HCT116 (cell line): ENCODE measurements around the gene C16orf74. TPM values are rescaled to one million over a fixed set of nuclear protein-coding genes. Genes with fewer than 3 reads are reported as not detected.

Source experiments
- ATAC-seq: fragments of 200-7000 bp; cut with Tn5 transposase; 2 replicates; pipeline ENCODE4 v1.9.1; 2020; ENCODE audit warnings: mild to moderate bottlenecking, moderate library complexity
- BruUV-seq: library from RNA; stranded (reverse); fragments of 400-500 nt; replicated peaks from 2 replicates; lab custom pipeline; 2021; lab: Mats Ljungman, UMichigan
- CTCF ChIA-PET: fragments of 300-600 bp; sonication (Branson Sonifier 250); formaldehyde crosslinking; loops from one replicate; lab custom pipeline; 2021; ENCODE audit warnings: antibody characterized with exemption; lab: Charles Lee
- POLR2A ChIA-PET: fragments of 300-600, 350-600 bp; sonication (Branson Sonifier 250); formaldehyde crosslinking; loops from one replicate; lab custom pipeline; 2021; ENCODE audit warnings: antibody characterized with exemption; lab: Charles Lee
- RAD21 ChIA-PET, 2 experiments: fragments of 300-600 bp; sonication (Branson Sonifier 250); formaldehyde crosslinking; loops; one replicate each; lab custom pipeline; 2023; ENCODE audit warnings: low total read pairs in 2 of 2; ENCODE audit not compliant: uncharacterized antibody in 2 of 2, unreplicated experiment in 2 of 2, low non-redundant PET in 1 of 2; lab: Charles Lee
- DNase-seq: peaks from one replicate; pipeline ENCODE4 v3.0.0-alpha.2; 2010; ENCODE audit warnings: low read depth, low spot score
- H2AFZ ChIP-seq: fragments of 200-600 bp; shearing (Covaris generic), sonication (generic); 2 replicates; pipeline ENCODE4 v1.6.1; 2017; ENCODE audit warnings: low read depth, mixed run types, mixed read lengths, antibody characterized with exemption, low read length; ENCODE audit not compliant: poor library complexity, severe bottlenecking
- H3K27ac ChIP-seq: 2 replicates; pipeline ENCODE4 v1.5.1; 2012; ENCODE audit warnings: low read depth, low read length
- H3K27me3 ChIP-seq: fragments of 200-600 bp; sonication (generic); 2 replicates; pipeline ENCODE4 v1.6.1; 2016; ENCODE audit warnings: mixed run types, low read length, mixed read lengths; ENCODE audit not compliant: insufficient read depth
- H3K36me3 ChIP-seq, 2 experiments: fragments of 200-500 bp in 1 of 2; fragments of 200-600 bp in 1 of 2; sonication (Bioruptor generic) in 1 of 2; sonication (generic) in 1 of 2; 2 replicates each; pipeline versions ENCODE4 v1.5.1 to v1.6.1; 2014 to 2016; ENCODE audit warnings: low read length in 2 of 2, inconsistent platforms in 1 of 2, mixed read lengths in 1 of 2, mixed run types in 1 of 2; ENCODE audit not compliant: insufficient read depth in 2 of 2, control insufficient read depth in 1 of 2
- H3K4me1 ChIP-seq, 2 experiments: fragments of 200-600 bp in 1 of 2; sonication (generic) in 1 of 2; 2 replicates each; pipeline versions ENCODE4 v1.5.1 to v1.6.1; 2012 to 2017; ENCODE audit warnings: low read length in 2 of 2, inconsistent platforms in 1 of 2, mild to moderate bottlenecking in 1 of 2, mixed read lengths in 1 of 2, mixed run types in 1 of 2, moderate library complexity in 1 of 2; ENCODE audit not compliant: insufficient read depth in 2 of 2, control insufficient read depth in 1 of 2
- H3K4me2 ChIP-seq: fragments of 200-600 bp; sonication (generic); 2 replicates; pipeline ENCODE4 v1.6.1; 2017; ENCODE audit warnings: mixed run types, low read length, mixed read lengths
- H3K4me3 ChIP-seq, 2 experiments: fragments of 200-600 bp in 1 of 2; sonication (generic) in 1 of 2; replicated peaks in 1 of 2; 2 replicates each; pipeline ENCODE4 v1.5.1; 2011 to 2016; ENCODE audit warnings: low read length in 2 of 2, control low read depth in 1 of 2, low read depth in 1 of 2, mild to moderate bottlenecking in 1 of 2, mixed read lengths in 1 of 2, mixed run types in 1 of 2
- H3K79me2 ChIP-seq: fragments of 200-600 bp; sonication (generic); 2 replicates; pipeline ENCODE4 v1.6.1; 2017; ENCODE audit warnings: mild to moderate bottlenecking, mixed run types, low read length, moderate library complexity, mixed read lengths; ENCODE audit not compliant: insufficient read depth
- H3K9ac ChIP-seq: fragments of 200-600 bp; sonication (generic); 2 replicates; pipeline ENCODE4 v1.6.1; 2016; ENCODE audit warnings: low read length, mixed read lengths
- H3K9me2 ChIP-seq: fragments of 200-600 bp; sonication (generic), shearing (Covaris generic); 2 replicates; pipeline ENCODE4 v1.6.1; 2017; ENCODE audit warnings: mixed run types, mild to moderate bottlenecking, moderate library complexity; ENCODE audit not compliant: insufficient read depth
- H3K9me3 ChIP-seq, 2 experiments: fragments of 200-500 bp in 1 of 2; fragments of 200-600 bp in 1 of 2; sonication (Bioruptor generic) in 1 of 2; sonication (generic) in 1 of 2; 2 replicates each; pipeline ENCODE4 v1.6.1; 2014 to 2017; ENCODE audit warnings: low read length in 2 of 2, mixed read lengths in 2 of 2, inconsistent platforms in 1 of 2, low read depth in 1 of 2, mild to moderate bottlenecking in 1 of 2, mixed run types in 1 of 2, moderate library complexity in 1 of 2; ENCODE audit not compliant: control insufficient read depth in 1 of 2, insufficient read depth in 1 of 2
- H4K20me1 ChIP-seq: fragments of 200-600 bp; sonication (generic), shearing (Covaris generic); 2 replicates; pipeline ENCODE4 v1.6.1; 2017; ENCODE audit warnings: mixed run types, mild to moderate bottlenecking, moderate library complexity; ENCODE audit not compliant: insufficient read depth
- CBX3 ChIP-seq: IDR thresholded peaks from 2 replicates; pipeline ENCODE4 v1.6.1; 2012; ENCODE audit warnings: low read depth
- CEBPB ChIP-seq: IDR thresholded peaks from 2 replicates; pipeline ENCODE4 v1.6.1; 2012; ENCODE audit warnings: low read depth
- EZH2phosphoT487 ChIP-seq: fragments of 200-600 bp; IDR thresholded peaks from 2 replicates; pipeline ENCODE4 v1.6.1; 2018; ENCODE audit warnings: antibody characterized with exemption, borderline replicate concordance
- POLR2A ChIP-seq: IDR thresholded peaks from 2 replicates; pipeline ENCODE4 v1.7.0; 2011; ENCODE audit warnings: borderline replicate concordance; ENCODE audit not compliant: insufficient read depth, insufficient read length; ENCODE audit errors: extremely low read depth
- POLR2AphosphoS5 ChIP-seq: IDR thresholded peaks from 2 replicates; pipeline ENCODE4 v1.6.1; 2011; ENCODE audit warnings: mild to moderate bottlenecking, low read depth, low read length, moderate library complexity
- REST ChIP-seq: IDR thresholded peaks from 2 replicates; pipeline ENCODE4 v1.6.1; 2012; ENCODE audit warnings: low read depth
- SRF ChIP-seq: IDR thresholded peaks from 2 replicates; pipeline ENCODE4 v1.6.1; 2012; ENCODE audit warnings: low read depth
- intact Hi-C: fragments of 100-400 bp; cut with micrococcal nuclease; formaldehyde crosslinking; loops from 2 replicates; pipeline ENCODE4 v1.10.0; 2022
- total RNA-seq: library from RNA; stranded (reverse); gene quantifications from one replicate; pipeline ENCODE4 v1.2.1, GENCODE V29; 2021; ENCODE audit not compliant: unreplicated experiment

C16orf74 gene
- total RNA-seq, 1 experiment from 2014 or later, result 30.0 TPM

GRCh38 chr16:85682516-85682915 lies 68.4 kb downstream of the C16orf74 start:
- no TSS peak for BruUV-seq
- ChIA-PET POLR2A (interaction anchor here (0.7 kb wide), 1 partner anchor 26 kb away, joined by 4 read pairs; no protein-coding TSS in a partner anchor), CTCF (no interaction called here), RAD21 (interaction anchor here in 1 of 2 experiments (0.6 kb wide), 1 partner anchor 9 kb away, joined by 3 read pairs; no protein-coding TSS in a partner anchor)
- intact Hi-C loops, result no loop called here
- no peak overlapping the region for H3K9ac ChIP-seq
- H3K9me3 ChIP-seq, result no peaks in the 10 kb centered on the region
- H3K36me3 ChIP-seq, result peaks cover 32 to 47% of the 10 kb centered on the region in 2 experiments
- DNase-seq (no peak), ATAC-seq (peak; percentile 10; the same call in 1 of the 2 replicates)
- H3K4me3 ChIP-seq, result no peak overlapping the region
- no peaks in the 10 kb centered on the region; the same call in 1 of the 2 replicates for H4K20me1 ChIP-seq
- no peak overlapping the region for H2AFZ ChIP-seq
- H3K27me3 ChIP-seq, result no peaks in the 10 kb centered on the region
- peaks cover 3 to 5% of the 10 kb centered on the region in 2 experiments; a peak in 3 of 4 replicates for H3K4me1 ChIP-seq
- peaks cover 49% of the 10 kb centered on the region for H3K79me2 ChIP-seq
- H3K4me2 ChIP-seq, result no peak overlapping the region
- H3K9me2 ChIP-seq, result no peaks in the 10 kb centered on the region
- H3K27ac ChIP-seq, result no peak overlapping the region
- TF ChIP-seq CEBPB (no peak), EZH2phosphoT487 (no peak), POLR2AphosphoS5 (no peak), SRF (no peak)
- TF ChIP-seq, all 23 proteins: peak for 0

- no peaks in the 10 kb centered on the region for H3K9me3 ChIP-seq
- intact Hi-C loops, result no loop called here
- TF ChIP-seq EZH2phosphoT487 (no peak), CBX3 (no peak), REST (no peak), POLR2AphosphoS5 (no peak), POLR2A (no peak)
- H3K9me2 ChIP-seq, result no peaks in the 10 kb centered on the region
- no peak for DNase-seq
- CTCF ChIA-PET, result interaction anchor here (0.6 kb wide), 1 partner anchor 69 kb away, joined by 3 read pairs; no protein-coding TSS in a partner anchor
- no peak overlapping the region for H3K27ac ChIP-seq
- RAD21 ChIA-PET, result no interaction called here
- POLR2A ChIA-PET, result no interaction called here
- no peaks in the 10 kb centered on the region for H3K27me3 ChIP-seq
- no peaks in the 10 kb centered on the region; the same call in 1 of the 2 replicates for H4K20me1 ChIP-seq
- no peak overlapping the region for H3K9ac ChIP-seq
- no peak overlapping the region for H2AFZ ChIP-seq
- H3K79me2 ChIP-seq, result peaks cover 37% of the 10 kb centered on the region
- peaks cover 34 to 46% of the 10 kb centered on the region in 2 experiments for H3K36me3 ChIP-seq
- no TSS peak for BruUV-seq
- no peak overlapping the region for H3K4me2 ChIP-seq
- H3K4me1 ChIP-seq, result no peaks in the 10 kb centered on the region
- H3K4me3 ChIP-seq, result no peak overlapping the region
- no peak for ATAC-seq
Observed at GRCh38 chr16:85681255-85681654, 69.6 kb downstream of the C16orf74 start.
